SKM-1 (cell line): ENCODE results near the gene KRT14.

Experiments
- DNase-seq: peaks from one replicate; lab custom pipeline; 2025; ENCODE audit not compliant: unreplicated experiment; lab: John Stamatoyannopoulos, UW

The KRT14 gene

GRCh38 chr17:41533613-41534012, 53.1 kb downstream of the KRT14 start:
- DNase-seq: no peak

DNA sequence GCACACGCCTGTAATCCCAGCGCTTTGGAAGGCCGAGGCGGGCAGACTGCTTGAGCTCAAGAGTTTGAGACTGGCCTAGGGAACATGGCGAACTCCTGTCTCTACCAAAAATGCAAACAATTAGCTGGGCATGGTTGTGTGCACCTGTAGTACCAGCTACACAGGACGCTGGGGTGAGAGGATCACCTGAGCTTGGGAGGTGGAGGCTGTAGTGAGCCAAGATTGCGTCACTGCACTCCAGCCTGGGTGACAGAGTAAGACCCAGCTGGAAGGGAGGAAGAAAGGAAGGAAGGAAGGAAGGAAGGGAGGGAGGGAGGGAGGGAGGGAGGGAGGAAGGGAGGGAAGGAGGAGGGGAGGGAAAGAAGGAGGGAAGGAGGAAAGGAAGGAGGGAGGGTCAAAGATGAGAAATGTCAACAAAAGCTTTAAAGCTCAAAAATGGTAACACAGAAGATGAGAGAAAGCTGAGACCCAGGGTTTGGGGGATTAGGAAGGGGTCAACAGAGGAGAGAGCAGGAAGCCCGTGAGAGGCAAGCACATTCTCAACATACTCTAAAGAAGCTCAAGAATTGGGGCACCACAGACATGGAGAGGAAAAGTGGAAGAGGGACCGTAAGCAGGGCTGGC, 53.6 kb downstream of the KRT14 start:
- DNase-seq: no peak
